Measurements from ENCODE around the gene COLEC11. TPM values are rescaled to one million over a fixed set of nuclear protein-coding genes. Genes with fewer than 3 reads are reported as not detected.

COLEC11 gene
- total and polyA plus RNA-seq, 9 of the 15 experiments (the other 6 are each of a cell fraction or from before 2014, with no cell fraction given) = 0.32 to 4.3 (median 1.8) TPM

- TF ChIP-seq MCM3 (IDR thresholded peaks at IDR 0.05) (no peak), NBN (IDR thresholded peaks at IDR 0.05; ENCODE audit: low read depth) (no peak), ZNF165 (CRISPR knock-in tag; IDR thresholded peaks at IDR 0.05; ENCODE audit: borderline replicate concordance) (no peak), NFE2L1 (tag; IDR thresholded peaks at IDR 0.05; ENCODE audit: borderline replicate concordance, low read depth) (no peak), TBP (optimal IDR thresholded peaks at IDR 0.05; ENCODE audit: low read depth, low read length) (no peak), ZNF398 (CRISPR knock-in tag; IDR thresholded peaks at IDR 0.05) (no peak), KDM2B (CRISPR knock-in tag; IDR thresholded peaks at IDR 0.05) (no peak), CCAR2 (IDR thresholded peaks at IDR 0.05; ENCODE audit: low read depth, low read length) (no peak), MITF (IDR thresholded peaks at IDR 0.05) (peak; percentile 80), TBL1XR1 (IDR thresholded peaks at IDR 0.05; ENCODE audit: low read length in 2 of 2) (no peak), U2AF2 (optimal IDR thresholded peaks at IDR 0.05; ENCODE audit: low read depth, low read length) (no peak), ZBTB12 (CRISPR knock-in tag; IDR thresholded peaks at IDR 0.05) (no peak), POLR2A (conservative IDR thresholded peaks at IDR 0.05) (peak; percentile 65), ZNF696 (CRISPR knock-in tag; conservative IDR thresholded peaks at IDR 0.05) (no peak), RNF2 (IDR thresholded peaks at IDR 0.05) (no peak), GABPA (tag; conservative IDR thresholded peaks at IDR 0.05; ENCODE audit: low read depth) (no peak), TFAM (CRISPR knock-in tag; conservative IDR thresholded peaks at IDR 0.05) (no peak), HSF4 (CRISPR knock-in tag; IDR thresholded peaks at IDR 0.05; ENCODE audit: borderline replicate concordance) (no peak), EP400 (IDR thresholded peaks at IDR 0.05) (peak; percentile 52; the same call in 1 of the 2 replicates), ZNF551 (CRISPR knock-in tag; IDR thresholded peaks at IDR 0.05) (no peak), PATZ1 (CRISPR knock-in tag; IDR thresholded peaks at IDR 0.05; ENCODE audit: borderline replicate concordance) (no peak), POU5F1 (IDR thresholded peaks at IDR 0.05; ENCODE audit: borderline replicate concordance, low read depth, low read length, partially characterized antibody) (no peak)
Observed at GRCh38 chr2:3604991-3605961, 10.4 kb downstream of the COLEC11 start (continued).
